HepG2 (cell line): ENCODE data around the gene RNMT. TPM values are rescaled to one million over a fixed set of nuclear protein-coding genes. Genes with fewer than 3 reads are reported as not detected.

ENCODE experiments used
- ATAC-seq: fragments of 200-7000 bp; cut with Tn5 transposase; 3 replicates; pipeline ENCODE4 v1.9.1; 2020; ENCODE audit warnings: mild to moderate bottlenecking, moderate library complexity
- BruUV-seq: library from RNA; stranded (reverse); fragments of 400-500 nt; replicated peaks from 2 replicates; lab custom pipeline; 2021; lab: Mats Ljungman, UMichigan
- CTCF ChIA-PET: fragments of 300-600 bp; formaldehyde crosslinking; extraction: SDS; loops from one replicate; lab custom pipeline; 2021; ENCODE audit warnings: low total read pairs, inconsistent platforms, low intra/inter-chr PET ratio; lab: Yijun Ruan, JAX
- POLR2A ChIA-PET: fragments of 350-600 bp; sonication (Branson Sonifier 250); formaldehyde crosslinking; loops from one replicate; lab custom pipeline; 2020; ENCODE audit warnings: antibody characterized with exemption, inconsistent platforms; lab: Yijun Ruan, JAX
- DNase-seq: peaks from one replicate; pipeline ENCODE4 v3.0.0-alpha.2; 2015; ENCODE audit warnings: low spot score
- FAIRE-seq: peaks from 3 replicates; lab custom pipeline; 2011; peaks lifted over from hg19 to GRCh38; lab: Jason Lieb, UNC
- H2AFZ ChIP-seq: one replicate; pipeline ENCODE4 v1.6.1; 2011; ENCODE audit warnings: low read length, inconsistent platforms
- H3K27ac ChIP-seq: fragments of 300-600 bp; 3 replicates; pipeline ENCODE4 v1.8.0; 2011; ENCODE audit warnings: mixed run types, mild to moderate bottlenecking, mixed read lengths, low read length, inconsistent platforms; ENCODE audit not compliant: insufficient read depth; ENCODE audit errors: extremely low read length
- H3K27me3 ChIP-seq, 2 experiments: fragments of 200-600 bp in 1 of 2; 2 replicates in 1 of 2; 3 replicates in 1 of 2; pipeline versions ENCODE4 v1.6.0 to v1.8.0; 2011; ENCODE audit warnings: low read length in 2 of 2, mild to moderate bottlenecking in 2 of 2, moderate library complexity in 2 of 2, inconsistent platforms in 1 of 2; ENCODE audit not compliant: insufficient read depth in 2 of 2, control insufficient read depth in 1 of 2
- H3K36me3 ChIP-seq, 2 experiments: fragments of 200-600 bp in 1 of 2; replicated peaks in 1 of 2; 2 replicates in 1 of 2; 3 replicates in 1 of 2; pipeline versions ENCODE4 v1.5.1 to v1.8.0; 2011; ENCODE audit warnings: low read length in 2 of 2, inconsistent platforms in 1 of 2; ENCODE audit not compliant: insufficient read depth in 2 of 2, control insufficient read depth in 1 of 2
- H3K4me1 ChIP-seq: 2 replicates; pipeline ENCODE4 v1.5.1; 2012; ENCODE audit warnings: low read length, inconsistent platforms; ENCODE audit not compliant: insufficient read depth
- H3K4me2 ChIP-seq: 2 replicates; pipeline ENCODE4 v1.6.0; 2011; ENCODE audit warnings: low read depth, low read length, inconsistent platforms
- H3K4me3 ChIP-seq, 3 experiments: fragments of 200-600 bp in 1 of 3; sonication (generic), shearing (Covaris generic) in 1 of 3; replicated peaks in 1 of 3; 2 replicates each; pipeline ENCODE4 v1.5.1; 2011 to 2016; ENCODE audit warnings: low read length in 3 of 3, inconsistent platforms in 2 of 3, low read depth in 2 of 3, mild to moderate bottlenecking in 2 of 3, control low read depth in 1 of 3, mixed read lengths in 1 of 3; ENCODE audit not compliant: insufficient read depth in 1 of 3
- H3K79me2 ChIP-seq: one replicate; pipeline ENCODE4 v1.6.1; 2011; ENCODE audit warnings: low read length, inconsistent platforms; ENCODE audit not compliant: insufficient read depth
- H3K9ac ChIP-seq: 2 replicates; pipeline ENCODE4 v1.6.0; 2011; ENCODE audit warnings: mild to moderate bottlenecking, low read depth, low read length, inconsistent platforms; ENCODE audit not compliant: insufficient read depth
- H3K9me3 ChIP-seq: 2 replicates; pipeline ENCODE4 v1.5.1; 2012; ENCODE audit warnings: mild to moderate bottlenecking, low read length
- H4K20me1 ChIP-seq: 2 replicates; pipeline ENCODE4 v1.6.0; 2011; ENCODE audit warnings: inconsistent platforms, mild to moderate bottlenecking, low read length, moderate library complexity; ENCODE audit not compliant: insufficient read depth
- ATF3 ChIP-seq: sonication (generic); formaldehyde crosslinking; IDR thresholded peaks from 2 replicates; pipeline ENCODE4 v1.4.0; 2020; ENCODE audit warnings: missing genetic modification reagents
- EEA1 ChIP-seq: sonication (generic); formaldehyde crosslinking; IDR thresholded peaks from 2 replicates; pipeline ENCODE4 v1.5.1; 2020; ENCODE audit warnings: mild to moderate bottlenecking, missing genetic modification reagents, borderline replicate concordance
- FOXK2 ChIP-seq: fragments of 450-650 bp; IDR thresholded peaks from 2 replicates; pipeline ENCODE4 v1.6.1; 2016
- KAT7 ChIP-seq: IDR thresholded peaks from 2 replicates; pipeline ENCODE4 v1.6.1; 2018; ENCODE audit warnings: borderline replicate concordance, missing compliant biosample characterization
- NFIB ChIP-seq: sonication (generic); formaldehyde crosslinking; IDR thresholded peaks from 2 replicates; pipeline ENCODE4 v1.9.0; 2021; ENCODE audit warnings: missing genetic modification reagents, mild to moderate bottlenecking, borderline replicate concordance
- PCBP1 ChIP-seq: fragments of 200-400 bp; formaldehyde crosslinking; IDR thresholded peaks from 2 replicates; pipeline ENCODE4 v1.6.1; 2017; ENCODE audit warnings: mild to moderate bottlenecking, low read depth, low read length, borderline replicate concordance
- PHF21A ChIP-seq: sonication (generic); formaldehyde crosslinking; IDR thresholded peaks from 2 replicates; pipeline ENCODE4 v1.5.0; 2020; ENCODE audit warnings: mild to moderate bottlenecking, missing genetic modification reagents
- RFXANK ChIP-seq: IDR thresholded peaks from 2 replicates; pipeline ENCODE4 v1.6.1; 2016
- SNAI1 ChIP-seq: sonication (generic); formaldehyde crosslinking; IDR thresholded peaks from 2 replicates; pipeline ENCODE4 v1.5.0; 2020; ENCODE audit warnings: mild to moderate bottlenecking, missing genetic modification reagents, borderline replicate concordance
- SP140L ChIP-seq: sonication (generic); formaldehyde crosslinking; IDR thresholded peaks from 2 replicates; pipeline ENCODE4 v1.4.0; 2020; ENCODE audit warnings: missing genetic modification reagents, borderline replicate concordance
- TBP ChIP-seq: sonication (generic); formaldehyde crosslinking; IDR thresholded peaks from 2 replicates; pipeline ENCODE4 v1.5.0; 2020; ENCODE audit warnings: missing genetic modification reagents
- ZBTB40 ChIP-seq, 2 experiments: fragments of 450-650 bp in 1 of 2; sonication (generic) in 1 of 2; formaldehyde crosslinking in 1 of 2; IDR thresholded peaks; 2 replicates each; pipeline versions ENCODE4 v1.6.1 to v1.8.0; 2016 to 2022; ENCODE audit warnings: antibody characterized with exemption in 1 of 2, mild to moderate bottlenecking in 1 of 2, missing genetic modification reagents in 1 of 2
- ZNF232 ChIP-seq: sonication (generic); formaldehyde crosslinking; IDR thresholded peaks from 2 replicates; pipeline ENCODE4 v1.4.0; 2020; ENCODE audit warnings: missing genetic modification reagents, borderline replicate concordance
- ZNF234 ChIP-seq: sonication (generic); formaldehyde crosslinking; conservative IDR thresholded peaks from 2 replicates; pipeline ENCODE4 v1.5.1; 2020; ENCODE audit warnings: mild to moderate bottlenecking, missing genetic modification reagents
- WGBS: methylation state at CpG from one replicate; pipeline ENCODE4 v1.1.6; 2017; ENCODE audit warnings: low lambda C conversion rate; 5-methylcytosine and 5-hydroxymethylcytosine counted together
- in situ Hi-C: cut with HindIII; loops from 2 replicates; pipeline ENCODE4 v1.10.0; 2017; ENCODE audit warnings: low pct_unique_long_range_greater_than_20kb; ENCODE audit not compliant: extremely low pct_ligation_motif_present
- intact Hi-C: fragments of 100-400 bp; cut with micrococcal nuclease; formaldehyde crosslinking; loops from one replicate; pipeline ENCODE4 v1.10.0; 2022; ENCODE audit not compliant: unreplicated experiment
- polyA plus RNA-seq, 8 experiments: library from polyadenylated mRNA; depleted of rRNA in 3 of 8; stranded (reverse) in 7 of 8; unstranded in 1 of 8; fragments of >200 nt; fragmentation: Illumina TruSeq in 4 of 8; extraction: Trizol in 4 of 8; gene quantifications; 2 replicates each; pipeline versions ENCODE4 v1.2.1 to v1.2.3, GENCODE V29; 2011 to 2016; ENCODE audit warnings: low read depth in 4 of 8, missing spikeins in 1 of 8, mixed read lengths in 1 of 8; ENCODE audit not compliant: insufficient read depth in 1 of 8
- total RNA-seq, 5 experiments: library from RNA; depleted of rRNA; stranded (reverse); fragments of >200 nt; fragmentation: Illumina TruSeq; extraction: Trizol; gene quantifications; 2 replicates each; pipeline ENCODE4 v1.2.3, GENCODE V29; 2016; ENCODE audit warnings: low read depth in 1 of 5

Gene RNMT
- total and polyA plus RNA-seq, 2 of the 13 experiments (the other 11 are each of a cell fraction or from before 2014, with no cell fraction given), result 22.9 to 24.4 TPM

GRCh38 chr18:13725566-13726231 lies 774 bp upstream of the RNMT start (continued):
- TF ChIP-seq ATF3 (CRISPR knock-in tag) (peak; percentile 18; the same call in 1 of the 2 replicates), KAT7 (peak; percentile 10; the same call in 1 of the 2 replicates)

DNA sequence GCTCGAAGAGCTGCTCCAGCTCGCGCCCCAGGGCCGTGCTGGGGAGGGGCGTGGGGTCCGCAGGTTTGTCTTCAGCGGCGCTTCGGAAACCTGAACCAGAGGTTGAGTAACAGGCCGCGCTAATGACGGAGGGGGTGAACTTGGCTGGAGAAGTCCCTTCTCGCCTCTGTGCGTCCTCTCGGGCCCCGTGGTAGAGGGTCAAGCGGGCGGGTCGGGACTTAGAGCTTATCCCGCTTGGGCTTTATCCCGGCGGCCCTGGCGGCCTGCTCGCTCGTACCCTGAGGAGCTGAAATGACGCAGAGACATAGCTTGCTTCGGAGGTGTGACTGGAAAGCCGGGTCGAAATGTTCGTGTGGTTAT lies 479 bp downstream of the RNMT start:
- ATAC-seq, result peak; percentile 68
- 0% methylated on average over 5 of the region's 30 CpGs for WGBS
- ChIA-PET POLR2A (interaction anchor here (0.7 to 1.9 kb wide), 4 partner anchors 9 to 511 kb away, joined by 3 to 6 read pairs (median 4); no protein-coding TSS in a partner anchor), CTCF (no interaction called here)
- Histone ChIP-seq H3K79me2 (peaks cover 92% of the 10 kb centered on the region), H4K20me1 (peaks cover 24% of the 10 kb centered on the region), H3K4me1 (peaks cover 60% of the 10 kb centered on the region), H3K9ac (peak overlapping the region; percentile 88), H3K4me3 (peak overlapping the region; percentile 85 to 95 (median 90)), H3K9me3 (no peaks in the 10 kb centered on the region), H3K27ac (peak overlapping the region; percentile 91), H3K36me3 (peaks cover 0 to 8% of the 10 kb centered on the region in 2 experiments; a peak in 3 of 5 replicates), H3K27me3 (no peaks in the 10 kb centered on the region; a peak in 1 of 5 replicates), H2AFZ (no peak overlapping the region), H3K4me2 (peak overlapping the region; percentile 81)
- intact Hi-C loops (loop anchor here (5.0 kb wide), 1 partner anchor 170 kb away; no protein-coding TSS in a partner anchor), in situ Hi-C loops (no loop called here)
- no TSS peak for BruUV-seq
- no peak for FAIRE-seq
- peak; percentile 43 for DNase-seq
- TF ChIP-seq TBP (CRISPR knock-in tag) (no peak), SNAI1 (CRISPR knock-in tag) (no peak), PHF21A (CRISPR knock-in tag) (peak; percentile 25; the same call in 1 of the 2 replicates), PCBP1 (0 out of 2 replicates have a peak, but pooled peaks have one; percentile 54), EEA1 (CRISPR knock-in tag) (no peak), FOXK2 (no peak), SP140L (CRISPR knock-in tag) (no peak), ZNF232 (CRISPR knock-in tag) (no peak), RFXANK (CRISPR knock-in tag) (no peak), ZBTB40 (IDR thresholded peaks at IDR 0.05) (no peak), ZBTB40 (CRISPR knock-in tag; IDR thresholded peaks at IDR 0.05) (no peak), NFIB (no peak), ZNF234 (no peak)
